Type B pancreatic cell (in vitro differentiated cells): ENCODE measurements around the gene CERS6. TPM values are rescaled to one million over a fixed set of nuclear protein-coding genes. Genes with fewer than 3 reads are reported as not detected.

ENCODE experiments used
- DNase-seq: peaks from one replicate; pipeline ENCODE4 v3.0.0; 2021; ENCODE audit warnings: mixed read lengths; ENCODE audit not compliant: unreplicated experiment; ENCODE audit errors: extremely low spot score
- H3K27ac Mint-ChIP-seq: 2 replicates; pipeline ENCODE4 v1.8.0; 2021; ENCODE audit warnings: mild to moderate bottlenecking, mixed read lengths
- H3K27me3 Mint-ChIP-seq: 2 replicates; pipeline ENCODE4 v1.8.0; 2021; ENCODE audit warnings: mixed read lengths
- H3K36me3 Mint-ChIP-seq: 2 replicates; pipeline ENCODE4 v1.8.0; 2021; ENCODE audit warnings: mixed read lengths
- H3K4me1 Mint-ChIP-seq: one replicate; pipeline ENCODE4 v1.8.0; 2021; ENCODE audit warnings: mixed read lengths; ENCODE audit not compliant: unreplicated experiment
- H3K4me3 Mint-ChIP-seq: 2 replicates; pipeline ENCODE4 v1.8.0; 2021; ENCODE audit warnings: mild to moderate bottlenecking, mixed read lengths
- H3K9me3 Mint-ChIP-seq: 2 replicates; pipeline ENCODE4 v1.8.0; 2021; ENCODE audit warnings: mixed read lengths
- CTCF ChIP-seq: fragments of 200-600 bp; sonication (generic); conservative IDR thresholded peaks from 2 replicates; pipeline ENCODE4 v1.5.0; 2021; ENCODE audit warnings: antibody characterized with exemption, mild to moderate bottlenecking
- total RNA-seq: library from RNA; stranded (reverse); gene quantifications from 2 replicates; pipeline ENCODE4 v1.2.1, GENCODE V29; 2021; ENCODE audit warnings: low replicate concordance

The CERS6 gene
- total RNA-seq, 1 donor from 2014 or later, result 43.0 TPM

DNA sequence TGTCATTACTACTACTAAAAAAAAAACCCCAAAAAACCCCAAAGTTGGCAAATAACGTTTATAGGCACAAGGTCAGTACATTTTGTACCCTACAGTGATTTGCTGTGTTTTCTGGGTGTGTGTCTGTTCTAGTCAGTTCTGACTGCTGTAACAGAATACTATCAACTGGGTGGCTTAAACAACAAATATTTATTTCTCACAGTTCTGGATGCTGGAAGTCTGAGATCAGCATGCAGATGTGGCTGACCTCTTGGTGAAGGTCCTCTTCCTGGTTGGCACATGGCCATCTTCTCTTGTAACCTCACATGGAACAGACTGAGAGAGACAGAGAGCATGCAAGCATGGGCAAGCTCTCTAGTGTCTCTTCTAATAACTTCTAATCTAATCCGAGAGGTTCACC lies 103.1 kb downstream of the CERS6 start:
- H3K9me3 Mint-ChIP-seq, result no peaks in the 10 kb centered on the region
- H3K4me3 Mint-ChIP-seq, result no peak overlapping the region
- DNase-seq, result no peak
- H3K27ac Mint-ChIP-seq, result no peak overlapping the region
- H3K4me1 Mint-ChIP-seq, result peaks cover 4% of the 10 kb centered on the region
- peaks cover 42% of the 10 kb centered on the region for H3K36me3 Mint-ChIP-seq
- TF ChIP-seq CTCF, result no peak
- no peaks in the 10 kb centered on the region for H3K27me3 Mint-ChIP-seq

DNA sequence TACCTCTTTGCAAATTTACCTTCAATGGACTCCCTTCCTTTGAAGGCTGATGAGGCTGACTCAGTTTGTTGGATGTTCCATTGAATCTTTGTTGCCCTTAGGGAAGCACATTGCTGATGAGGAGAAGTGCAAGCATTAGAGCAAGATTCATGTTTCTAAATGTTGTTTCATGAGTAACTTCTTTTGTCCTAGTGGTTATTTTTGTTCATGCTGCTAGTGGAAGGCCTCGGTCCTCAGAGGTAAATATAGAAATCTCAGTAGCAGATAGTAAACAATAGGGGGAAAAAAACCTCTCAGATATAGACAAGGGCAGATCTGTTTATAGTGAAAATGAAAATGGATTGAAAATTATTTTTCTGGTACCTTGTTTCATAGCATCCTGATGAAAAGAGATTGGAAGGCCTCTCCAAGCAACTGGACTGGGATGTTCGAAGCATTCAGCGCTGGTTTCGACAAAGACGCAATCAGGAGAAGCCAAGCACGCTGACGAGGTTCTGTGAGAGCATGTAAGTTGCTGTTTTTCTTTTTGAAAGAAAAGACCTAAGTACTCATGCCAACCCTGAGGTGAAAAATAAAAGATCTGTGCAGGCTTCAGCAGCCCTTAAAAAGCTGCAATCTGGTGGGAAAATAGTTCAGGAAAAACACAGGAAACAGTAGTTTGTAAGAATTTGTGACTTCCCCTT lies 104.9 kb downstream of the CERS6 start:
- Mint-ChIP-seq H3K27ac (peak overlapping the region; percentile 30), H3K9me3 (no peaks in the 10 kb centered on the region), H3K4me1 (peaks cover 15% of the 10 kb centered on the region), H3K27me3 (no peaks in the 10 kb centered on the region), H3K36me3 (peaks cover 52% of the 10 kb centered on the region), H3K4me3 (no peak overlapping the region)
- TF ChIP-seq CTCF, result no peak
- no peak for DNase-seq

GRCh38 chr2:168561991-168562390 lies 105.9 kb downstream of the CERS6 start:
- TF ChIP-seq CTCF, result no peak
- H3K4me1 Mint-ChIP-seq, result peaks cover 15% of the 10 kb centered on the region
- no peaks in the 10 kb centered on the region for H3K27me3 Mint-ChIP-seq
- H3K27ac Mint-ChIP-seq, result no peak overlapping the region
- H3K9me3 Mint-ChIP-seq, result no peaks in the 10 kb centered on the region
- H3K4me3 Mint-ChIP-seq, result no peak overlapping the region
- DNase-seq, result no peak
- peaks cover 56% of the 10 kb centered on the region for H3K36me3 Mint-ChIP-seq

GRCh38 chr2:168562971-168563370 lies 106.9 kb downstream of the CERS6 start:
- no peaks in the 10 kb centered on the region for H3K9me3 Mint-ChIP-seq
- TF ChIP-seq CTCF, result no peak
- H3K27ac Mint-ChIP-seq, result no peak overlapping the region

GRCh38 chr2:168564641-168565040 lies 108.6 kb downstream of the CERS6 start:
- no peak overlapping the region for H3K27ac Mint-ChIP-seq

More at GRCh38 chr2:168562971-168563370, 106.9 kb downstream of the CERS6 start:
- DNase-seq, result no peak
- Mint-ChIP-seq H3K36me3 (peaks cover 57% of the 10 kb centered on the region), H3K4me3 (no peak overlapping the region), H3K4me1 (peaks cover 15% of the 10 kb centered on the region), H3K27me3 (no peaks in the 10 kb centered on the region)

More at GRCh38 chr2:168564641-168565040, 108.6 kb downstream of the CERS6 start:
- DNase-seq, result no peak
- H3K4me3 Mint-ChIP-seq, result no peak overlapping the region
- H3K9me3 Mint-ChIP-seq, result no peaks in the 10 kb centered on the region
- peaks cover 15% of the 10 kb centered on the region for H3K4me1 Mint-ChIP-seq
- no peak for TF ChIP-seq CTCF
- no peaks in the 10 kb centered on the region for H3K27me3 Mint-ChIP-seq
- peaks cover 49% of the 10 kb centered on the region for H3K36me3 Mint-ChIP-seq
